ENCODE data around the gene ZCRB1.

ZCRB1 gene

DNA sequence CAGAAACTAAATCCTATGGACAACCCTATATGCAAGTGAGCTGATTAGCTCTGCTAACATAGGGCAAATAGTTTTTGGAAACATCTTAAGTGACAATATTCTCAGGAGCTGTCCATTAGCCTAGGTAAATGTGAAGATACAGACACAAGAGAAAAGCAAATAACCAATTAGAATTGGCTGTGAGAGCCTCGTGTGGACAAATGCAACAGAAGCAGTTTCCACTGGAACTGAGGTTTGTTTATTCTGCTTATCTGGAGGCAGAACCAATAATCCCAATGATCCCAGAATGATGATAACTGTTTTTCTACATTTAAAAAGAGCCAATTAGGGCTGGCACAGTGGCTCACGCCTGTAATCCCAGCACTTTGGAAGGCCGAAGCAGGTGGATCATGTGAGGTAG lies 44.6 kb downstream of the ZCRB1 start:
- no peak for DNase-seq (ENCODE audit: low read depth in 2 of 2)

DNA sequence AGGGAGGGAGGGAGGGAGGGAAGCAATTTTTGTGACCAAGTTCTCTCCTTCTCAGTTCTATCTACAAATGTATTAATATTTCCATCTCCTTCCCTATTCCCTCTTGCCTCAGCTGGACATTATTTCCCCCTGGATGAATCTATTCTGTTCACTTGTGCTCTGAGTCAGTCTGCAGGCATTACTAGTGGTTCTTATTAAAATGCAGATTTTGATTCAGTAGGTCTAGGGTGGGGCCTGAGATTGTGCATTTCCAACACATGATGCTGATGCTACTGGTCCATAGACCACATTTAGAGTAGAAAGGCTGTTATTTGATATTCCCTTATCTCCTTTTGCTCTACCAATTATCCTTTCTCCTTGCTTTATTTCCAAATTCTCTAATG lies 47.8 kb downstream of the ZCRB1 start:
- no peak for DNase-seq (ENCODE audit: low read depth in 2 of 2)

DNA sequence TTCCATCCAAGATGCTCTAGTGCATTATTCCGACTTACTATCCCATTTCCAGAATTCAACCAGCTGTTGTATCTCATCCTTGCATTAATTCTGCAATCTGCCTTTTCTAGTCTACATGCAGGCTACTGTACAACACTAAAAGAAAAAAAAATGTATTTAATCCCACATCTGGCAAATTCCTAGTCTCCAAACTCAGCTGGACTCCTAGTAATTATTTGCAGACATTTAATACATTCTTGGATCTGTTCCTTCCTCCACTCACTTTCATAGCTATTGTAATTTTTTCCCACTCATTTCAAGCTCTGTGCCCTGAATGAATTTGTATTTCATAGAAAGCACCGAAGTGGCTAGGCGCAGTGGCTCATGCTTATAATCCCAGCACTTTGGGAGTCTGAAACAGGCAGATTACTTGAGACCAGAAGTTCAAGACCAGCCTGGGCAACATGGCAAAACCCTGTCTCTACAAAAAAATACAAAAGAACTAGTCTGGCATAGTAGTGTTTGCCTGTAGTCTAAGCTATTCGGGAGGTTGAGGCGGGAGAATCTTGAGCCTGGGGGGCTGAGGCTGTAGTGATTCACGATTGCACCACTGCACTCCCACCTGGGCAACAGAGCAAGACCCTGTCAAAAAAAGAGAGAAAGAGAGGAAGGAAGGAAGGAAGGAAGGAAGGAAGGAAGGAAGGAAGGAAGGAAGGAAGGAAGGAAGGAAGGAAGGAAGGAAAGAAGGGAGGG lies 48.3 kb downstream of the ZCRB1 start:
- no peak for DNase-seq (ENCODE audit: low read depth in 2 of 2)

DNA sequence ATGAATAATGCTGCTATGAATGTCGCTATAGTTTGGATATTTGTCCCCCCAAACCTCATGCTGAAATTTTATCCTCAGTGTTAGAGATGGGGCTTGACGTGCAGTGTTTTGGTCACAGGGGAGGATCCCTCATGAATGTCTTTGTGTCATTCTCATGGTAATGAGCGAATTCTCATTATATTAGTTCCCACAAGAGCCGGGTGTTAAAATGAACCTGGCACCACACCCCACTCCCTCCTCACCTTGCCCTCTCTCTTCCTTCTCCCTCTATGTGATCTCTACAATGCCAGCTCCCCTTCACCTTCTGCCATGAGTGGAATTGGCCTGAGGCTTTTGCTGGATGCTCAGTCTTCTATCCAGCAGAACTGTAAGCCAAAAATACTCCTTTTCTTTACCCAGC lies 50.4 kb downstream of the ZCRB1 start:
- DNase-seq (ENCODE audit: low read depth in 2 of 2), result no peak

DNA sequence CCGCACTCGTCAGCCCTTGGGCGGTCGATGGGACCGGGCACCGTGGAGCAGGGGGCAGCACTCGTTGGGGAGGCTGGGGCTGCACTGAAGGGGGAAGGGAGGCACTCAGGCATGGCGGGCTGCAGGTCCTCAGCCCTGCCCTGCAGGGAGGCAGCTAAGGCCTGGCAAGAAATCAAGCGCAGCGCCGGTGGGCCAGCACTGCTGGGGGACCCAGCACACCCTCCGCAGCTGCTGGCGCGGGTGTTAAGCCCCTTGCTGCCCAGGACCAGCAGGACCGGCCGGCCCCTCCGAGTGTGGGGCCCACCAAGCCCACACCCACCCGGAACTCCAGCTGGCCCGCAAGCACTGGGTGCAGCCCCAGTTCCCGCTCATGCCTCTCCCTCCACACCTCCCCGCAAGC lies 52.2 kb downstream of the ZCRB1 start:
- DNase-seq (ENCODE audit: low read depth in 2 of 2), result no peak

DNA sequence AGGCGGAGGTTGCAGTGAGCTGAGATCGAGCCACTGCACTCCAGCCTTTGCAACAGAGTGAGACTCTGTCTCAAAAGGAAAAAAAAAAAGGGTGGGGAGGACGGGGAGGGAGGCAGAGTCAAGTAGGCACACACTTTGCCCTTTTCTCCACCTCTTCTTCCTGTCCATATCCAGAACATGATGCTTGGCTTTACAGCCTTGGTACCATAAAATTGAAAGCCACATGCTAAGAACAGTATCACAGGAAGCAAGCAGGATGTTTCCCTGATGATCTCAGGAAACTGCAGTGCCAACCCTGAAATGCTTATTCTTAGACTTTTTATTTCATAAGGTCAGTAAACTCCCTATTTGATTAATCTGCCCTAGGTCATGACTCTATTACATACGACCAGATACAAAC lies 55.3 kb downstream of the ZCRB1 start:
- no peak for DNase-seq (ENCODE audit: low read depth in 2 of 2)

DNA sequence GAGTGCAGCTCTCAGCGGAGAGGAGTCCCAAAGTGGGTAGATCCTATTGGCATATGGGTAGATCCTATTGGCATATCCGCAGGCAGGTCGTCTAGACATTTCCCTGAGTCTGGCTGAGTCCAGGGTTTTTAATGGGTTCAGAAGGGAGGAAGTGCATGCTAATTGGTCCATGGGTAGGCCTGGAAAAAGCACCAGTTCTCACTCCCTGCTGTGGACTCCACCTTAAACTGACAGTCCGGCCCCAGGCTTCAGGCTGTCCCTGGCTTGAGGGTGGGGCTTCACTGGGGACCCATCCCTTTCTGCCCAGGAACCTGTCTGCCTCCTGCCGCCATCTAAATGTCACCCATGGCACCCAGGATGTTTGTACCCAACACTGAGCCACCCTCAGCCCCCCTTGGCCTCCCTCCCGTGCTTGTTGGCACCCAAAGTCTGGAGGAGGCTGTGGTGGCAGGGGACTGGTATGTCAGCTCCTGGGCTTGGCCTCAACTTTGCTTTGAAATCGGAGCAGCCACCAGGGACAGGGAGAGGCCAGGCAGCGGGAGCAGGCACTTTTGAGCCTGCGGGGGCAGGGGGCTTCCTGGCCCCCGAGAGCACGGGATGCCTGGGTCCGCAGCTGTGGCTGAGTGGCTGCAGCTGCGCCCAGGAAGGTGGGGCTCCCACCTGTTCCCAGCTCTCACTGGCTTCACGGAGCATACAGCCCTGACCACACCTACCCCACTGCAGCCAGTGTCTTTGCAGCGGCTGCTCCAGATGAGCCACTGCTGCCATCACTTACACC lies 58.3 kb downstream of the ZCRB1 start:
- no peak for DNase-seq (ENCODE audit: low read depth in 2 of 2)

DNA sequence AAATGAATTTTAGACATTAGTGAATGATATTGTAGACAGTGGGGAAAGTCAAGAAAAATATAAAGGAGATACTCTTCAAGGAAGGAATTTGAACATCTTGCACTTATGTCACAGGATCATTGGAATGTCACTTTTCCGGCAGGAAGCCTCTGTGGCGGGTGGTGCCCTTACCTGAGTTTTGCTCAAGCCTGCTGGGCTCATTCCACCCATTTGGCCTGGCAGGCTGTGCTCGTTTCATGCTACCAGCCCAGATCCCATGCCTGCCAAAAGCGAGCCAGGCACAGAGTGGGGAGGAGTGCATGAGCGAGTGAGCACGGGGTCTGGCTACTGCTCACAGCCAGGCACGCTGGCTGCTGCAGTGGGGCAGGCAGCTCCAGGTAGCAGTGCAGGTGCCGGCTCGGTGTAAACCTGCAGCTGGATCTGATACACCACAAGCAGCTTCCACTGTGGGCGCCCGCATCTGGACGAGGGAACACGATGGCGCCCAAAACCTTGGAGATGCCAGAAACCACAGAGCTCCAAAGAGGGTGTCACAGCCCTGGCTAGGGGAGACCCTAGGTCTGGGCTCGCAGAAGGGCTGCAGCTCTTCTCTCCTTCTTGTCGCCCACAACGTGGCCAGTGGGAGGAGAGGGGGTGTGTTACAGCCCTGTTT lies 59.2 kb downstream of the ZCRB1 start:
- DNase-seq (ENCODE audit: low read depth in 2 of 2), result no peak

DNA sequence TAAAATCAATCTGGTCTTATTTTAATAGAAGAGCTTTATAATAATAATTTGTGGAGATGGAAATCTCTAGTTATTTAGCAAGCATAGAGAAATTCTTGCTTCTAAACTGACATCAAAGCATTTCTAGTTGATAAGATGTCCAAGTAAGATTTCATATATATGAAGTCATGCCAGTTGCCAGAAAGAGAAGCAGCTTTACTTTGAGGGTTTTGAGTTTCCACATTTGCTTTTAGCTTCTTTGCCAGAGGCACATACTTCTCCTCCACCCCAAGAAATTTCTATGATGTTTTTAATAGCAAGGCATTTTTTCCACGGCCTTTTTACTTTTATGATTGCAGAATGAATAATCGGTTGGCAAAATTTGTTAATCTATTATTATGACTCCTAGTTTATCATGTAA lies 63.6 kb downstream of the ZCRB1 start:
- DNase-seq (ENCODE audit: low read depth in 2 of 2), result no peak

Measured in stimulated activated CD4-positive, alpha-beta T cell treated with anti-CD3 and anti-CD28 coated beads, Interleukin-4, amount 100 ng/mL, for 48 hours (primary cell).